ENCODE results near the gene C18orf63. TPM values are rescaled to one million over a fixed set of nuclear protein-coding genes. Genes with fewer than 3 reads are reported as not detected.

C18orf63 gene
- total and polyA plus RNA-seq, 2 donors (not counting 3 experiments of a cell fraction or from before 2014, with no cell fraction given): not detected

DNA sequence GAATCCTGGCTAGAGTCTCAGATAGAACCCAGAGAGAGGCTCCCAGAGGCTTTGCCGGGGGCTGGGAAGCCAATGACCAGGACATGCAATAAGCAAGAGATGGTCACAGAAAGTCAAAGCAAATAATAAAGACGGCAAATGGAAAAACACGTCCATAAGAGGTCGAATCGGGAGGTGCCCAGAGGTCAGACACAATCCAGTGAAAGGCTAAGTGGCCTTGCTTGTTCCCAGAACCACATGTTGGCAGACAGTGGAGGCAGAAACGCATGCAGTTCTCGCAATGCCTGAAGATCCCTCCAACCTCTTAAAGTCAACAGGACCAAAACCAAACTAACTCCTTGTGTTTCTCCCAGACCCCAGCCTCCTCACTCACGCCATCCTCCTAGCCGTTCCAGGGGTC lies 26.9 kb upstream of the C18orf63 start:
- H3K27me3 ChIP-seq (ENCODE audit: control insufficient read depth in 2 of 2, insufficient read depth in 2 of 2, low read length in 2 of 2): no peaks in the 10 kb centered on the region
- no peaks in the 10 kb centered on the region for H4K20me1 ChIP-seq (replicated peaks; ENCODE audit: control insufficient read depth, extremely low read depth, insufficient read depth, low read length)
- no peak overlapping the region for H3K27ac ChIP-seq (ENCODE audit: insufficient read depth, low read depth, low read length)
- intact Hi-C loops (cut with micrococcal nuclease) (no loop called here), dilution Hi-C loops (cut with MboI; ENCODE audit: extremely low pct_ligation_motif_present, low sequenced_read_pairs) (no loop called here)
- H3K9me1 ChIP-seq (replicated peaks; ENCODE audit: control insufficient read depth, extremely low read depth, insufficient read depth, low read length): no peaks in the 10 kb centered on the region
- DNase-seq (ENCODE audit: low read depth, low spot score) (no peak), FAIRE-seq (no peak)
- CTCF ChIA-PET: interaction anchor here (1.3 to 1.6 kb wide), 2 partner anchors 11 to 15 kb away, joined by 3 read pairs; no protein-coding TSS in a partner anchor
- no peaks in the 10 kb centered on the region for H3K9me3 ChIP-seq (replicated peaks; ENCODE audit: control insufficient read depth, insufficient read depth, low read length)
- no peak overlapping the region for H3K4me2 ChIP-seq (ENCODE audit: insufficient read depth, low read length)
- no peak overlapping the region for H3K4me3 ChIP-seq (replicated peaks in 1 of 3; ENCODE audit: insufficient read depth in 1 of 3, low read depth in 1 of 3, low read length in 3 of 3)
- no peak overlapping the region for H3K9ac ChIP-seq (replicated peaks; ENCODE audit: extremely low read depth, insufficient read depth, low read length)
- H3K79me2 ChIP-seq (ENCODE audit: control insufficient read depth, insufficient read depth, low read length): no peaks in the 10 kb centered on the region
- TF ChIP-seq POLR2A (IDR thresholded peaks at IDR 0.05; ENCODE audit: low read depth, low read length) (no peak), GATA2 (IDR thresholded peaks at IDR 0.05; ENCODE audit: insufficient read depth, insufficient read length, low read depth, low read length) (no peak), FOS (IDR thresholded peaks at IDR 0.05; ENCODE audit: borderline replicate concordance, insufficient read depth, low read length) (no peak), JUN (IDR thresholded peaks at IDR 0.05; ENCODE audit: borderline replicate concordance, insufficient read depth, insufficient read length, low read depth) (no peak), MYC (IDR thresholded peaks at IDR 0.05; ENCODE audit: low read depth, low read length) (no peak), POLR2AphosphoS5 (IDR thresholded peaks at IDR 0.05; ENCODE audit: insufficient read depth, low read depth, low read length) (no peak)
- TF ChIP-seq, protein P1, sequence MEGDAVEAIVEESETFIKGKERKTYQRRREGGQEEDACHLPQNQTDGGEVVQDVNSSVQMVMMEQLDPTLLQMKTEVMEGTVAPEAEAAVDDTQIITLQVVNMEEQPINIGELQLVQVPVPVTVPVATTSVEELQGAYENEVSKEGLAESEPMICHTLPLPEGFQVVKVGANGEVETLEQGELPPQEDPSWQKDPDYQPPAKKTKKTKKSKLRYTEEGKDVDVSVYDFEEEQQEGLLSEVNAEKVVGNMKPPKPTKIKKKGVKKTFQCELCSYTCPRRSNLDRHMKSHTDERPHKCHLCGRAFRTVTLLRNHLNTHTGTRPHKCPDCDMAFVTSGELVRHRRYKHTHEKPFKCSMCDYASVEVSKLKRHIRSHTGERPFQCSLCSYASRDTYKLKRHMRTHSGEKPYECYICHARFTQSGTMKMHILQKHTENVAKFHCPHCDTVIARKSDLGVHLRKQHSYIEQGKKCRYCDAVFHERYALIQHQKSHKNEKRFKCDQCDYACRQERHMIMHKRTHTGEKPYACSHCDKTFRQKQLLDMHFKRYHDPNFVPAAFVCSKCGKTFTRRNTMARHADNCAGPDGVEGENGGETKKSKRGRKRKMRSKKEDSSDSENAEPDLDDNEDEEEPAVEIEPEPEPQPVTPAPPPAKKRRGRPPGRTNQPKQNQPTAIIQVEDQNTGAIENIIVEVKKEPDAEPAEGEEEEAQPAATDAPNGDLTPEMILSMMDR (IDR thresholded peaks at IDR 0.05; ENCODE audit: extremely low read depth in 1 of 2, insufficient read depth in 1 of 2, low read depth in 1 of 2, low read length in 2 of 2): no peak
- H3K36me3 ChIP-seq (ENCODE audit: control insufficient read depth in 2 of 2, extremely low read depth in 1 of 2, insufficient read depth in 2 of 2, low read length in 2 of 2): no peaks in the 10 kb centered on the region
- no TSS peak for BruUV-seq (replicated peaks)
- peaks cover 6% of the 10 kb centered on the region for H3K4me1 ChIP-seq (ENCODE audit: control insufficient read depth, extremely low read depth, insufficient read depth, low read length)
- POLR2A ChIA-PET: no interaction called here
- no peak overlapping the region for H2AFZ ChIP-seq (ENCODE audit: low read depth, low read length)

Data from endothelial cell of umbilical vein (primary cell).